Fibroblast of lung (primary cell): Measurements from ENCODE around the gene ETNK2. TPM values are rescaled to one million over a fixed set of nuclear protein-coding genes. Genes with fewer than 3 reads are reported as not detected.

Experiments used
- DNase-seq, 2 donors: peaks; one replicate each; pipeline versions ENCODE4 v3.0.0 to v3.0.0-alpha.2; 2010; ENCODE audit warnings: low read depth in 2 of 2
- H2AFZ ChIP-seq: 2 replicates; pipeline ENCODE4 v1.5.1; 2012; ENCODE audit warnings: low read length, control low read depth, inconsistent platforms
- H3K27ac ChIP-seq: 2 replicates; pipeline ENCODE4 v1.5.1; 2011; ENCODE audit warnings: low read length, control low read depth; ENCODE audit not compliant: insufficient read depth
- H3K27me3 ChIP-seq: 2 replicates; pipeline ENCODE4 v1.5.1; 2011; ENCODE audit warnings: mild to moderate bottlenecking, low read length; ENCODE audit not compliant: control insufficient read depth, insufficient read depth
- H3K36me3 ChIP-seq: 2 replicates; pipeline ENCODE4 v1.5.1; 2011; ENCODE audit warnings: low read length; ENCODE audit not compliant: control insufficient read depth, insufficient read depth
- H3K4me1 ChIP-seq: 2 replicates; pipeline ENCODE4 v1.5.1; 2011; ENCODE audit warnings: low read length; ENCODE audit not compliant: control insufficient read depth, insufficient read depth; ENCODE audit errors: extremely low read depth
- H3K4me2 ChIP-seq: 2 replicates; pipeline ENCODE4 v1.5.1; 2011; ENCODE audit warnings: low read length, control low read depth; ENCODE audit not compliant: insufficient read depth; ENCODE audit errors: extremely low read depth
- H3K4me3 ChIP-seq, 4 experiments: fragments of 200-600 bp in 1 of 4; sonication (generic) in 1 of 4; replicated peaks in 1 of 4; 2 replicates each; pipeline ENCODE4 v1.5.1; 2011 to 2016; ENCODE audit warnings: low read length in 4 of 4, low read depth in 3 of 4, mild to moderate bottlenecking in 3 of 4, control low read depth in 2 of 4, inconsistent platforms in 1 of 4, mixed read lengths in 1 of 4; ENCODE audit not compliant: insufficient read depth in 1 of 4; ENCODE audit errors: control extremely low read depth in 1 of 4
- H3K79me2 ChIP-seq: 2 replicates; pipeline ENCODE4 v1.5.1; 2012; ENCODE audit warnings: mild to moderate bottlenecking, low read length, inconsistent platforms; ENCODE audit not compliant: control insufficient read depth, insufficient read depth
- H3K9ac ChIP-seq: 2 replicates; pipeline ENCODE4 v1.5.1; 2011; ENCODE audit warnings: mild to moderate bottlenecking, low read length, control low read depth; ENCODE audit not compliant: insufficient read depth
- H3K9me3 ChIP-seq: 2 replicates; pipeline ENCODE4 v1.5.1; 2012; ENCODE audit warnings: low read depth, low read length; ENCODE audit not compliant: control insufficient read depth, insufficient read depth
- H4K20me1 ChIP-seq: 2 replicates; pipeline ENCODE4 v1.5.1; 2011; ENCODE audit warnings: low read length; ENCODE audit not compliant: control insufficient read depth, insufficient read depth; ENCODE audit errors: extremely low read depth
- CTCF ChIP-seq, 2 donors: IDR thresholded peaks in 1 of 2; conservative IDR thresholded peaks in 1 of 2; 1 replicate in 1 of 2; 2 replicates in 1 of 2; pipeline ENCODE4 v1.5.1; 2011 to 2012; ENCODE audit warnings: low read length in 2 of 2, control low read depth in 1 of 2, inconsistent platforms in 1 of 2, low read depth in 1 of 2, mild to moderate bottlenecking in 1 of 2
- EZH2 ChIP-seq: IDR thresholded peaks from 2 replicates; pipeline ENCODE4 v1.5.1; 2012; ENCODE audit warnings: low read length, control low read depth, mild to moderate bottlenecking; ENCODE audit errors: missing control alignments
- polyA plus RNA-seq, 2 donors: library from polyadenylated mRNA; depleted of rRNA in 1 of 2; stranded (reverse) in 1 of 2; unstranded in 1 of 2; fragments of >200 nt; gene quantifications; 2 replicates each; pipeline ENCODE4 v1.2.1, GENCODE V29; 2011 to 2012; ENCODE audit warnings: missing spikeins in 1 of 2
- total RNA-seq: library from RNA; depleted of rRNA; stranded (reverse); fragments of >200 nt; gene quantifications from 2 replicates; pipeline ENCODE4 v1.2.1, GENCODE V29; 2014

ETNK2 gene
- total and polyA plus RNA-seq, 2 donors (not counting 1 experiment from before 2014, with no cell fraction given), result 1.7 to 4.0 TPM

- H3K9me3 ChIP-seq, result no peaks in the 10 kb centered on the region
- no peak overlapping the region for H3K4me3 ChIP-seq
- TF ChIP-seq CTCF (conservative IDR thresholded peaks at IDR 0.05 in 1 of 2, IDR thresholded peaks at IDR 0.05 in 1 of 2; ENCODE audit: low read depth in 1 of 2, low read length in 2 of 2) (no peak), EZH2 (no peak)
- peaks cover 27% of the 10 kb centered on the region for H3K27me3 ChIP-seq
- no peaks in the 10 kb centered on the region for H3K36me3 ChIP-seq
- no peak overlapping the region for H2AFZ ChIP-seq
- no peaks in the 10 kb centered on the region for H3K4me1 ChIP-seq
- no peak overlapping the region for H3K4me2 ChIP-seq
- no peaks in the 10 kb centered on the region for H4K20me1 ChIP-seq
- peak in 1 of 2 donors; percentile 56 for DNase-seq
- no peak overlapping the region for H3K27ac ChIP-seq
- no peaks in the 10 kb centered on the region for H3K79me2 ChIP-seq
- H3K9ac ChIP-seq, result no peak overlapping the region
Measured at GRCh38 chr1:204192589-204193352, 40.9 kb upstream of the ETNK2 start.

- Histone ChIP-seq H3K27ac (no peak overlapping the region), H3K79me2 (no peaks in the 10 kb centered on the region), H3K4me1 (no peaks in the 10 kb centered on the region), H3K9ac (no peak overlapping the region), H3K4me2 (no peak overlapping the region), H2AFZ (no peak overlapping the region), H4K20me1 (no peaks in the 10 kb centered on the region), H3K9me3 (no peaks in the 10 kb centered on the region), H3K4me3 (no peak overlapping the region), H3K27me3 (peaks cover 32% of the 10 kb centered on the region), H3K36me3 (no peaks in the 10 kb centered on the region)
- no peak for DNase-seq
- no peak for TF ChIP-seq CTCF (conservative IDR thresholded peaks at IDR 0.05 in 1 of 2, IDR thresholded peaks at IDR 0.05 in 1 of 2; ENCODE audit: low read depth in 1 of 2, low read length in 2 of 2)
- no peak for TF ChIP-seq EZH2
Measured at GRCh38 chr1:204192046-204192445, 40.2 kb upstream of the ETNK2 start.

GRCh38 chr1:204191456-204191855 lies 39.6 kb upstream of the ETNK2 start:
- H3K9ac ChIP-seq, result no peak overlapping the region
- H3K36me3 ChIP-seq, result no peaks in the 10 kb centered on the region
- no peaks in the 10 kb centered on the region for H3K4me1 ChIP-seq
- H3K4me3 ChIP-seq, result no peak overlapping the region
- H3K27me3 ChIP-seq, result peaks cover 36% of the 10 kb centered on the region
- H4K20me1 ChIP-seq, result no peaks in the 10 kb centered on the region
- no peak overlapping the region for H3K4me2 ChIP-seq
- TF ChIP-seq EZH2 (no peak), CTCF (conservative IDR thresholded peaks at IDR 0.05 in 1 of 2, IDR thresholded peaks at IDR 0.05 in 1 of 2; ENCODE audit: low read depth in 1 of 2, low read length in 2 of 2) (no peak)
- no peak for DNase-seq
- no peak overlapping the region for H2AFZ ChIP-seq
- no peak overlapping the region for H3K27ac ChIP-seq
- H3K79me2 ChIP-seq, result no peaks in the 10 kb centered on the region
- no peaks in the 10 kb centered on the region for H3K9me3 ChIP-seq
